Activated B cell treated with CpG ODN at 0.5 μM for 24 hours (primary cell): ENCODE measurements around the gene PROKR1. TPM values are rescaled to one million over a fixed set of nuclear protein-coding genes. Genes with fewer than 3 reads are reported as not detected.

Source experiments
- ATAC-seq: fragments of 200-7000 bp; cut with Tn5 transposase; one replicate; pipeline ENCODE4 v1.10.0; 2021; ENCODE audit warnings: low read depth, mild to moderate bottlenecking, moderate library complexity
- CTCF ChIA-PET: fragments of 350-600 bp; sonication (Branson Sonifier 250); formaldehyde crosslinking; loops from one replicate; lab custom pipeline; 2021; ENCODE audit warnings: antibody characterized with exemption; lab: Charles Lee
- POLR2A ChIA-PET: fragments of 350-600 bp; sonication (Branson Sonifier 250); formaldehyde crosslinking; loops from one replicate; lab custom pipeline; 2021; ENCODE audit warnings: antibody characterized with exemption; lab: Charles Lee
- DNase-seq: peaks from one replicate; pipeline ENCODE4 v3.0.0; 2022
- H3K27ac Mint-ChIP-seq: one replicate; pipeline ENCODE4 v1.8.0; 2020; ENCODE audit warnings: mixed read lengths
- H3K27me3 Mint-ChIP-seq: one replicate; pipeline ENCODE4 v1.8.0; 2021; ENCODE audit warnings: mixed read lengths
- H3K36me3 Mint-ChIP-seq: one replicate; pipeline ENCODE4 v1.8.0; 2021; ENCODE audit warnings: low read depth, mixed read lengths
- H3K4me1 Mint-ChIP-seq: one replicate; pipeline ENCODE4 v1.8.0; 2021; ENCODE audit warnings: mixed read lengths
- H3K4me3 Mint-ChIP-seq: one replicate; pipeline ENCODE4 v1.8.0; 2020; ENCODE audit warnings: mild to moderate bottlenecking, mixed read lengths
- H3K9me3 Mint-ChIP-seq: one replicate; pipeline ENCODE4 v1.8.0; 2020; ENCODE audit warnings: mixed read lengths
- CTCF ChIP-seq: fragments of 200-600 bp; IDR thresholded peaks from one replicate; pipeline ENCODE4 v1.8.0; 2022; ENCODE audit warnings: antibody characterized with exemption, mild to moderate bottlenecking
- intact Hi-C: fragments of 100-400 bp; cut with micrococcal nuclease; formaldehyde crosslinking; loops from one replicate; pipeline ENCODE4 v1.15.1; 2024
- total RNA-seq: library from RNA; stranded (reverse); gene quantifications from 2 replicates; pipeline ENCODE4 v1.2.3, GENCODE V29; 2022

PROKR1 gene
- total RNA-seq, 1 donor from 2014 or later: 0.09 TPM

GRCh38 chr2:68706637-68707036 is 63.3 kb downstream of the PROKR1 start:
- Mint-ChIP-seq H3K4me1 (peaks cover 17% of the 10 kb centered on the region), H3K9me3 (no peaks in the 10 kb centered on the region), H3K4me3 (no peak overlapping the region), H3K27me3 (no peaks in the 10 kb centered on the region), H3K36me3 (no peaks in the 10 kb centered on the region), H3K27ac (no peak overlapping the region)
- TF ChIP-seq CTCF: no peak
- intact Hi-C loops: no loop called here
- ATAC-seq (no peak), DNase-seq (no peak)
- ChIA-PET CTCF (interaction anchor here (1.4 kb wide), 1 partner anchor 17 kb away, joined by 4 read pairs; no protein-coding TSS in a partner anchor), POLR2A (interaction anchor here (0.6 to 1.6 kb wide), 2 partner anchors 44 to 68 kb away, joined by 4 to 5 read pairs; no protein-coding TSS in a partner anchor)

Other genes starting within 250 kb of the PROKR1 start
- 1.8 and 2.6 TPM in 2 replicates for gene FBXO48, start 176.3 kb upstream of the PROKR1 start, total RNA-seq
- 6.4 and 6.8 TPM in 2 replicates for gene APLF, start 176.0 kb upstream of the PROKR1 start, total RNA-seq
- 324 and 336 TPM in 2 replicates for gene ARHGAP25, start 91.2 kb downstream of the PROKR1 start, total RNA-seq
- not detected in 2 replicates for gene BMP10, start 227.8 kb downstream of the PROKR1 start, total RNA-seq